ENCODE results near the gene DPYSL4. TPM values are rescaled to one million over a fixed set of nuclear protein-coding genes. Genes with fewer than 3 reads are reported as not detected.

Gene DPYSL4
- polyA plus RNA-seq, 10 donors: 1.6 to 4.9 (median 3.5) TPM

DNA sequence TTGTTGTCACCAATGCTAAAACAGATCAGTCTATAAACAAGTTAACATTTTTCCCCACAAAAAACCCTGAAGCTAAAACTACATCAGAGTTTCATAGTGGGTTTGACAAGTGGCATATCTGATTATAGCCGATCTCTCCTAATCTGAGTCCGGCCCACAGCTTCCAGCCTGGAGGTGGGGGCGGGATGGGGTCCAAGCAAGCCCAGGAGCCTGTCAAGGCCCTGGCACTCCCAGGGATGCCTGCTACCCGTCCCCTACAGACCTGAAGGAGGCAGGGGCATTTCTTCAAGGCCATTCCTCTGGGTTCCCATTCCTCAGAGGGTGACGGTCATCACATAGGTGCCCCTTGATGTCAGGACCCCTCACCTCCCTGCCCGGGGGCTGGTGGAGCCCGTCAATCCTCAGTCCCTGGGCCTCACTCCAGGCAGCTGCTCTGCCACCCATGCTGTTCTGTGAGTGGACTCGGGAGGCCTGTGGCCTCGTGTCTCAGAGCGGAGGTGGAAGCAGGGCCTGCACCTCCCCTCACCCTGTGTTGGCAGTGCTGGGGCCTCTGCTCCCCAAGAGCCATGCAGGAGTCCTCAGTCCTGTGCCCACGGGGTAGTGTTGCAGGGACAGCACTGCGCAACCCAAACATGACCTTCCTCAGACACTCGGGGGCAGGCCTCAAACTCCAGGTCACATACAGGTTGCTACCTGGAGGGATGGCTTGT, 8.8 kb downstream of the DPYSL4 start:
- no peak for DNase-seq

DNA sequence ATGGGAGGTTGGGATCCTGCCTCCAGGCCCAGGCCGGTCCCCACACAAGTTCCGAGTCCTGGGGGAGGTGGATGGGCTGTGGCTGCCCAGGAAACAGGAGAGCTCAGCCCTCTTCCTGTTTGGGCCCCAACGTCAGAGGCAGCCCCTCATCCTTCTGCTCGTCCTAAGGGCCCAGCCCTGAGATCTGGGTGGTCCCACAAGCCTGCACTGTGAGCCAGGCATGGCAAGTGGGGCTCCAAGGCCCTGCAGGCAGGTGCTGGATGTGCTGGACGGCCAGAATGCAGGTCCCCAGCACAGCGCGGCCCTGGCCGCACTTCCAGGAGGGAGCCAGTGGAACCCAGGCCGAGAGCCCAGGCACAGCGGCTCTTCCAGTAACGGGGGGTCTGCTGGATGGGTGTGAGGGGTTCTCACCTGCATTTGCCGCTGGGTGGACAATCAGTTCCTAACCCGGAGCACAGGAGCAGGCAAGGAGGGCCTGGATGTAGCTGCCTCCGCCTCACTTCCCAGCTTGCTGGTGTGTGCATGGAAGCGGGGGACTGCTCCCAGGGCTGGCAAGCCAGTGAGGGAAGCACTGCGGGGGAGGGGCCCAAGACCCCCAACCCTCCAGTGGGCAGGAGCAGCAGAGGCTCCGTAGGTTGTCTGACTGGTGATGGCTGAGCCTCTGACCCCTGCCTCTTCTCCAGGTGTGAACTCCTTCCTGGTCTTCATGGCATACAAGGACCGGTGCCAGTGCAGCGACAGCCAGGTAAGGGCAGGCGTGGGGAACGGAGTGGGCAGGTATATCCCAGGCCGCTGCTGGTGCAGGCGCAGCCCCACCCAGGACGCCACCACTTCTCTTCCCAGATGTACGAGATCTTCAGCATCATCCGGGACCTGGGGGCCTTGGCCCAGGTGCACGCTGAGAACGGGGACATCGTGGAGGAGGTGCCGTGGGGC, 9.7 kb downstream of the DPYSL4 start:
- no peak for DNase-seq

DNA sequence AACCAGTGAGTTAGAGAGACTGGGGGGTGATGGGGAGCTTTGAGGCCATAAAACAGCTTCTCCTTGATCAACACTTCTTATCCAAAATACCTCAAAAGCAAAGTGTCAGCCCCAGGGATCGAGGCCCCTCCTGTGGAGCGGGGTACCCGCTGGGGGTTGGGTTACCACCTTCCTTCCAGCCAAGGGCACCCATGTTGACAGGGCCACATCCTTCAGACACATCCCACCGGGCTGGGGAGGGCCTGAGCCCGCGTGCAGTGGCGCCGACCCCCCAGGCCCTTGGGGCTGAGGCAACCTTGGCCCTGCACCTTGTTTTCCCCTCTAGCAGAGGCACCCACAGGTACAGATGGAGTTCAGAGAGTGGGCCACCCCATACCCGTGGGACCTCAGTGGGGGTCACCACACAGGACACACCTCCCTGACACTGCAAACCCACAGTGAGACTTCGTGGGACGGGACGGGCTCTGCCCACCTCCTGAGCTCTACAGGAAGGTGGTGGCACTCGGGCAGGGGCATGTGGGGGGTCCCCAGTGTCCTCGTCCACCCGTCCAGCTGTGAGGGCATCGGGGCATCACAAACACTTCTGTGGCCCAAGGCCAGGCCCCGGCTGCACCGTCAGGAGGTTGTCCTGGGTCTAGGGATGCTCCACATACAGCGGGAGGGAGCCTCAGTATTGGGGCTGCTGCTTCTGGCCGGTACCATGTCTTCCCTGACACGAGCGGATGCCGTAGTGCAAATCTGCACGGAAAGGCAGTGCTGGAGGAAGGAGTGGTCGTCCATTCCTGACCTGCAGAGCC, 10.7 kb downstream of the DPYSL4 start:
- no peak for DNase-seq

DNA sequence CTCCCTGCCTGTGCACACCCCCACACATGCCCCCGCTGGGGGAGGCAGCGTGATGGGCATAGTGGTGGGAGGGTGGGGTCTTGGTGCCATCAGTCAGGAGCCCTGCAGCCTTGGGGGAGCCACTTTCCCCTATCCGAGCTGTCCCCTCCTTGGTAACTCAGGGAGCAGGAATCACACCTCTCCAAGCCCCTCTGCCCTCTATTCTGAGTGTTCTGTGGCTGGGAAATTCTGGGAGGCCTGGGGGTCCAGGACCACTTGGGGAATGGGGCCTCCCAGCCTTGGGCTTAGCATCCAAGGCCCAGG, 11.3 kb downstream of the DPYSL4 start:
- DNase-seq: no peak

DNA sequence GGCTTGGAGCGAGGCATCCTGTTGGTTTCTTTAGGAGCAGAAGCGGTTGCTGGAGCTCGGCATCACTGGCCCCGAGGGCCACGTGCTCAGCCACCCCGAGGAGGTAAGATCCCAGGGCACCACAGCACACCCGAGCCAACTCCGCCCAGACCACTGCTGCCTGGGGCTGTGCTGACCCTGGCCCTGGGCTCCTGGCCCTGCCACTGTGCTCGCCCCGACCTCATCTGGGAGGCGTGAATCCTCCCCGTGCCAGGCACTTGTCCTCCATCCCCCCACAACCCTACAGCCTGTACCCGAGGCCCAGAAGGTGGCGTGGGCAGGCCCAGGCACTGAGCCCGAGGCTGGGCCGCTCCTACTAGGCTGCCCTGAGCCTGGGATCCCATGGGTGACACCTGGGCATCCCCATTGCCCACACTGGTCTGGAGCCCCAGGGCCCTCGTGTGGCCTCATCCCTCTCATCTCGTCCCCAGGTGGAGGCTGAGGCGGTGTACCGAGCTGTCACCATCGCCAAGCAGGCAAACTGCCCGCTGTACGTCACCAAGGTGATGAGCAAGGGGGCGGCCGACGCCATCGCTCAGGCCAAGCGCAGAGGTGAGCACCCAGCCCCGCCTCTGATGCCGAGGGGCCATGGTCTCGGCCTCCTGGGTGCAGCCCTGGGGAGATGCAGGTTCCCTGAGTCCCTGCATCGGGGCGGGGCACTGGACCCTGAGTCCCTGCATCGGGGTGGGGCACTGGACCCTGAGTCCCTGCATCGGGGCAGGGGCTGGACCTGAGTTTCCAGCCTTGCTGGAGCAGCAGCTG, 11.8 kb downstream of the DPYSL4 start:
- no peak for DNase-seq

DNA sequence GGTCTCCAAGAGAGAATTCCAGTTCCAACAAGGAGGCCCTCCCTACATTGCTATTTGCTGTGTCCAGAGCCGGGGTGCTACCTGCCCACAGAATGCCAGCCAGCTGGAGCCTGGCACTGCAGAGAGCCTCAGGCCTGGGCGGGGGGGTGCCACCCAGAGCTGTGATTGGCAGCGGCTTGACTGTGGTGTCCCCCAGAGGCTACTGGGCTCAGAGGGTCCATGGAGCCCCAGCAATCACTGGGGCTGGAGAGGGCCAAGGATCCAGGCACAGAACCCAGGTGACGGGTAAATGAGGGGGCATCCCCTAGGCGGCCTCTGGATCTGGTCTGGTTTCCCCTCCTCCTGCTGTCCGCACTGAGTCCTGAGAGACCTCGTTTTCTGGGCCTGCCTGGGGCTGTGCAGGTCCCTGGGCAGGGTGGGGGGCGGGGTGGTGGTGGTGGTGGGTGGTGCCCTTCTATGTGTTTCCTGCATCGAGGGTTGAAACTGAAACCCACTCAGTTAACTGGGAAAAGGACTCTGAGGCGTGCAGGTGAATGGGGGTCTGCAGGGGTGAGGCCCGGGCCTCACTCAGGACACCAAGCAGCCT, 12.6 kb downstream of the DPYSL4 start:
- DNase-seq: no peak

DNA sequence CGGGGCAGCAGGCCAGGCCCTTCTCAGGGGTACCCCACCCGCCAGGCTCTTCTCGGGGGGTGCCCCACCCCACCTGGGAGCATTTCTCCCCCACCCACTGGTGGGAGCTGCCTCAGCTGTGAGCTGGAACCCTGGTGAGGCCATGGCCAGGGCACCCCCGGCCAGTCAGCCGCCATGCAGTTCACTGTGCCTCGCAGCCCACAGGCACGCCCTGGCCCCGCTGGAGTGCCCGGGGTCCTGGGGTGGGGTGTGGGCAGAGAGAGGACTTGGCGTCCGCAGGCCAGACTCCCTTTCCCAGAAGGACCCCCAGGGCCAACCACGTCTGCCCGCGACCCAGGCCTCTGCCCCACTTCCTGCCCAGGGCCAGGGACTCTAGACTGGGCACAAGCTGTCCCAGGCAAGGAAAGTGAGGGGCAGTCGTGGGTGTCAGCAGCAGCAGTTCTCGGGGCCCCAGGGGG, 13.1 kb downstream of the DPYSL4 start:
- DNase-seq: no peak

DNA sequence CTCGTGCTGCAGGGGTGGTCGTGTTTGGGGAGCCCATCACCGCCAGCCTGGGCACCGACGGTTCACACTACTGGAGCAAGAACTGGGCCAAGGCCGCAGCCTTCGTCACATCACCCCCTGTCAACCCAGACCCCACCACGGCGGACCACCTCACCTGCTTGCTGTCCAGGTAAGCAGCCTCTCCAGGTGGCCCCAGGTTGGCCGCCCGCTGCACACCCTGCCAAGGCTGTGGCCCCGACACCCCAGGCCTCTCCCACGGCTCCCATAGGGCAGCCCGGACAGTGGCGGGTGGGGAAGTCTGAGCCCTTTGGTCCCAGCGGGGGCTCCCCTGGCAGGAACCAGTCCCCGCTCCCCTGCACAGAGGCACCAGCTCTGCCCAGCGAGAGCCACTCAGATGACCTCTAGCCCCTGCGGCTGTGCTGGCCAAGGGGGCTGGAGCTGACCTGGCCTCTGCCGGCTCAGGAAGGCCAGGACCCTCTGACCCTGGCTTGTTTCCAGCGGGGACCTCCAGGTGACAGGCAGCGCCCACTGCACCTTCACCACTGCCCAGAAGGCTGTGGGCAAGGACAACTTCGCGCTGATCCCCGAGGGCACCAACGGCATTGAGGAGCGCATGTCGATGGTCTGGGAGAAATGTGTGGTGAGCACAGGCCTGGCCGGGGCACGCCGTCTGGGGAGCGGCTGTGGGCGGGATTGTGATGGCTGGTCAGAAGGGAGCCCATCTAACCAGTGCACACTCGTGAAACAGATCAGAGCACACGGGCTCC, 13.8 kb downstream of the DPYSL4 start:
- no peak for DNase-seq

DNA sequence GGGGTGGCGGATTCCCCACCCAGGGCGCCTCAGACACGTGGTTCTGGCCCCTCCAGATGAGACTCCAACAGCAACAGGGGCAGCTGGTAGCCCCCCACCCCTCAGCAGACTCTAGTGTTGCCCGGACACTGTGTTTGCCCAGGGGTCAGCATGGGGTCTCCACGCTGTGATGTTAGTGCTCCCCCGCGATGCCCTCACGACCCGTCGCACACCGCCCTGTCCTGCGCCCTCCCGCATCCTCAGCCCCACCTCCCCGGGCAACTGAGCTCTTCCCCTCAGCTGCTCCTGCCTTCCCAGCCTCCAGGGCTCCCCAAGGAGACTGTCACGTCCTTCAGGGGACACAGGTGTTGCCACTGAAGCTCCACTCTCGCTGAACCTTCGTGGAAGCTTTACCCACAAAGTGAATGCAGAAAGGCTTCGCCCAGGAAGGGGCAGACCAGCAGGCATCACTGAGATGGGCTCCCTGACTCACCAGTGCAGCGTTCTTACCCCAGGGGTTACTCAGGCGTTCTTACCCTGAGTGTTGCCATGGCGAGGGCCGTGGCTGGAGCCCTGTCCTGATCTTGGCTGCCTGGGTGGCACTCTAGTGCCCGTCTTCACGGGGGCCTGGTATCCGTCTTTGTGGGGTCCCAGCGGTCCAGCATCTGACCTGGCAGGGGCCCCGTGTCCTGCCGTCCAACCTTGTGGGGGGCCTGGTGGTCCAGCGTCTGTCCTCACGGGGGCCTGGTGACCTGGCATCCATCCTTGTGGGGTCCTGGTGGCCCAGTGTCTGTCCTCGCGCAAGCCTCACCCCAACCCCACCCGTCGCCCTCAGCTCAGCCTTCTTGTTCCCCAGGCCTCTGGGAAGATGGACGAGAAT, 14.6 kb downstream of the DPYSL4 start:
- no peak for DNase-seq

DNA sequence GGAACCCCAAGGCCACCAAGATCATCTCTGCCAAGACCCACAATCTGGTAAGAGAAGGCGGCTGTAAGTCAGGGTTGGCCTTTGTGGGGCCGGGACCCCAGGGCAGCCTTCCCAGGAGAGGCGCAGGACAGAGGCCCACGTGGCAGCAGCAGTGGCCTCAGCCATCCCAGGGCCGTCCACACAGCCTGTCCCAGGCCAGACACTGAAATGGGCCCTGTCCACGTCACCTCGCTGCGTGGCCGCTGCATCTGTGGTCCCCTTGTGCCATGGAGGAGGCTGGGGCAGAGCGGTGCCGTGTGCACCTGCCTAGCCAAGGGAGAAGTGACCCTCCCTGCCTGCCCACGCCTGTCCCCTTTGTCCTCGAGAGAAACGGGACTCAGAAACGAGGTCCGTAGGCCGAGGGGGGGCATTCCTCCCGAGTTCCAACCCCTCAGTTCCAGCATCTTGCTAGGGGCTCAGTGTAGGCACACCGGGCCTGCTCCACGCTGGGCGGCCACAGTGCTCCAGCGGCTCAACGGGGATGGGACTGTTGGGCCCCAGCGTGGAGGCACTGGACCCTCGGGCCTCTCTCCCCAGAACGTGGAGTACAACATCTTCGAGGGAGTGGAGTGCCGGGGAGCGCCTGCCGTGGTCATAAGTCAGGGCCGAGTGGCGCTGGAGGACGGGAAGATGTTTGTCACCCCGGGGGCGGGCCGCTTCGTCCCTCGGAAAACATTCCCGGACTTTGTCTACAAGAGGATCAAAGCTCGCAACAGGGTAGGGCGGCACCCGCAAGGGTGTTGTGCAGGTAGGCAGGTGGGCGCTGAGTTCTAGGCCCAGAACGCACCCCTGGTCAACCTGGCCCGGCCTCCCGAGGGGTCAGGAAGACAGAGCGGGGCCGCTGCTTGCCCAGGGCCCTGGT, 15.6 kb downstream of the DPYSL4 start:
- no peak for DNase-seq

DNA sequence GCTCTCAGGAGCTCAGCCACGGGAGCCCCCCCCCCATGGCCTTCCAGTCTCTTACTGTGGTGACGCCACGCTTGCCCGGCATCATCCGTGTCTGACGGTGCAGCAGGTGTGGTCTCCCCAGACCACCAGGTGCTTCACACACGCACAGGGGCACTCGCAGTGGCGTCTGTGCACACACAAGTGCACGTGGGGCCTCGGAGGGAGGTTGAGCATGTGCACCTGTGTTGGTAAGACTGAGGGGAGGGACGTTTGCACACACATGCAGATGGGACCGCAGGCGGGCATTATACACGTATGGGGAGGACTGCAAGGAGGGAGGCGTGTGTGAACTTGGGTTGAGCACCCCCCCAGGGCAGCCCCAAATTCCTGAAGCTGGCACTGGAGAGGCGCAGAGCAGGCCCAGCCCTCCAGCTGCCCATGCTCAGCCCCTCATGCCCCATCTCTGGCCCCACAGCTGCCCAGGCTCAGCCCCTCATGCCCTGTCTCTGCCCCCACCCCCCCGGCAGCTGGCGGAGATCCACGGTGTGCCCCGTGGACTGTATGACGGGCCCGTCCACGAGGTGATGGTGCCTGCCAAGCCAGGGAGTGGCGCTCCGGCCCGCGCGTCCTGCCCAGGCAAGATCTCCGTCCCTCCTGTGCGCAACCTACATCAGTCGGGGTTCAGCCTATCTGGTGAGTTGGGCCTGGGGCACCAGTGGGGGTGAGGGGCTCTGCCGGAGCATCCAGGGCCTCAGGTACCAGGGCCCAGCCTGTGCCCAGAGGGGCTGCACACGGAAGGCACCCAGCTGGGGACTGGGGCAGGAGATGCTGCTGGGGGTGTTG, 16.7 kb downstream of the DPYSL4 start:
- DNase-seq: no peak

DNA sequence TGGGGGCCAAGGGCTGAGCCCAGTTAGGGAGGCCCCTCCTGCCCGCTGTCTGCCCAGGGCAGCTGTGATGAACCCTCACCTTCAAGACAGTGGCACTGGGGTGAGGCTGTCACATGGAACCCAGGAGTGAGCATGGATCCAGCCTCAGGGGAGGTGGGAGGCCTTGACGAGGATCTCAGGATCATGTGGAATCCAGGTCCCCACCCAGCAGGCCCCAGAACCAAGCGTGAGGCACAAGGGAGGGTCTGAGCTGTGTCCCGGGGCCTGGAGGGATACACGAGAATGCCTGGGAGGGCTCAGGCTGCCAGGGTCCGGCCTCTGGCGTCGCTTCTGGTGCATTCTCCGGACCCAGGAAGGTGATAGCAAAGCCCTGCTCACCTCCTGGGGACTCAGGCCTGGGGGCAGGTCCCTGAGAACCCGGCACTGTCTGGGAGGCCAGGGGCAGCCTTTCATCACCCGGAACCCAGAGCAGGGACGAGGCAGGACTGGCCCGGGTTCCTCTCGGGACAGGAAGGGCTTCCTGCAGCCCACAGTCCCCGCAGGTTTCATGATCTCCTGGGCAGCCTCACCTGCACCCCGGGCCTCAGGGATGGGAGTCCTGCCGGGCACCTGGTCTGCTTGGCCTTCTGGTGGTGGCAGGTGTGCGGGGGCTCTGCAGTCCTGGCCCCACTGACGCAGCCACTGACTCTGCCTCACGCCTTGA, 17.5 kb downstream of the DPYSL4 start:
- no peak for DNase-seq

DNA sequence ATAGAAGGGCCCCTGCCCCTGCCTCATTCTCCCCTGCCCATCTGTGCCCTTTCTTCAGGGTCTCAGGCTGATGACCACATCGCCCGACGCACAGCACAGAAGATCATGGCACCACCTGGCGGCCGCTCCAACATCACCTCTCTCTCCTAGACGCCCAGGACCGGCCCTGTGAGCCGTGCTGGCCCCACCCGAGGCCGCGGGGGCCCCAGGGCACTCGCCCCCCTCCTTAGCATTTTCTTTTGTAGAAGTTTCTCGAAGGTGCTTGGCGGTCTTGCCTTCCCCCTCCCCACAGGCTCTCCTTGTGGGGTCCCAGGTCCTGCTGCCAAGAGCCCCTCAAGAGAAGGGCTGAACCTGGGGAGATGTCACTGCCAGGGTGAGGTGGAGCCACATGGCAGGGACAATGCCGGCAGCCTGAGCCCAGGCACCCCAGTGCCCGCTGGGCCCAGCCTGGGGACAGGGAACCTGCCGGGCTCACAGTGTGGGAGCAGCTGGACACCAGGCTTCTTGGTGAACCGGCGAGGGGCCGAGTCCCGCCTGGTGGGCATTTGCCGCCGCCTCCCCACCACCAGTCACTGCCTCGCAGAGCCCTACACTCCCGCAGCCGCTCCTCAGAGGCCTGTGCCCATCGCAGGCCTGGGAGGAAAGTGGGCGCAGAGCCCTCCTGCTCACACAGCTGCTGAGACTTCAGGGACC, 18.2 kb downstream of the DPYSL4 start:
- DNase-seq: no peak

DNA sequence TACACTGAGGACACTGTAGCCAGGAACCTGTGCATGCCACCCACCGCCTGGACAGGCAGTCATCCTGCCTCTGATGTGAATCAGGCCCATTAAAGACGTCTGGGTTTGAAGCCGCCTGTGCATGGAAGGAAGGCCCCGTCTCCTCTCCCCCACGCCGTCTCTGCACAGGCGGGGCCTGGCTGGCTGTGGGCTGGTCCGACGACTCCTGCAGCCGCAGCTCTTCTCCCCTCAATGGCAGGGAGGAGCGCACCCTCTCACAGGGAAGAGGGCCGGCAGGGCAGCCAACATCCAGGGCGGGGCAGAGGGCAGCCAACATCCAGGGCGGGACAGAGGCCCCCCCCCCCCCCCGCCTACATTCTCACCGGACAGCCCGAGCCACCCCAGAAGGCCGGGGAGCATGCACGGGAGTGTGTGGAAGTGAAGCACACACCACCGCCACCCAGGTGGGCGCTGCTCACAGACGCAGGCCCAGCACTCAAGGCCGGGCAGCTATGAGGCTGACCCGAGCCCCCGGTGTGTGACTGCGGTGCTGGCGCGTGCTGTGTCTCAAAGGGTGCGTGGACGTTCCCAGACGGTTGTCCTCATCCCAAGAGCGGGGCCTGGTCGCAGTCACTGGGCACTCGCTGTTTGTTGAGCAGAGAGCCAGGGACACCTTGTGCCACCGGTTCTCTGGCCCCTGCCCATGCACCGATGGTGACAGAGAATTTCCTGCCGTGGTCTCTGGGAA, 19.1 kb downstream of the DPYSL4 start:
- DNase-seq: no peak

DNA sequence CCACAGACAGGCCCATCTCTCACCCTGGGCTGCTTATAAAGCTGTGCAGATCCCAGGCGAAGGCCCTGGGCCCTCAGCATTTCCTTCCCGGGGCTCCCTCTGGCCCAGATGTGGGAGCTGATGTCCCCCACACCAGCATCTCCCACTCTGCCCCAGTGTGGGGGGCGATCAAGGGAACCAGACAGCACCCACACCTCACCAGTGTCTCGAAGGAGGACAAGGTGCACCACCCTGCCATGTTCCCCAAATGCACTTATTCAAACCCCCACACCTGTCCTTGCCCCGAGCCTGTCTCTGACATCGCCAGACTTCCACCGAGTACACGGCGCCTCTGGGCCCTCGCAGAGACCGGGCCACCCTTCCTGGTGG, 19.6 kb downstream of the DPYSL4 start:
- no peak for DNase-seq

Measured in muscle of back (tissue), 11 donors.